Stomach (tissue), 9 donors: ENCODE measurements around the gene LALBA. TPM values are rescaled to one million over a fixed set of nuclear protein-coding genes. Genes with fewer than 3 reads are reported as not detected.

Experiments
- DNase-seq, 2 donors: peaks; one replicate each; pipeline versions ENCODE4 v3.0.0 to v3.0.0-alpha.2; 2013 to 2019
- H3K27ac ChIP-seq, 5 donors: fragments of 200-600 bp in 4 of 5; sonication (generic) in 4 of 5; one replicate each; pipeline ENCODE4 v1.5.1; 2013 to 2019; ENCODE audit warnings: mild to moderate bottlenecking in 1 of 5, moderate library complexity in 1 of 5
- H3K27me3 ChIP-seq, 3 donors: fragments of 200-600 bp; sonication (generic); one replicate each; pipeline ENCODE4 v1.5.1; 2017 to 2019; ENCODE audit warnings: mixed run types in 1 of 3
- H3K36me3 ChIP-seq, 4 donors: fragments of 200-600 bp; sonication (generic); 1 replicate in 3 of 4; 2 replicates in 1 of 4; pipeline ENCODE4 v1.5.1; 2016 to 2019
- H3K4me1 ChIP-seq, 4 donors: fragments of 200-600 bp; sonication (generic); one replicate each; pipeline ENCODE4 v1.5.1; 2016 to 2019
- H3K4me3 ChIP-seq, 4 donors: fragments of 200-600 bp; sonication (generic) in 3 of 4; one replicate each; pipeline ENCODE4 v1.5.1; 2016 to 2019; ENCODE audit warnings: mild to moderate bottlenecking in 1 of 4
- H3K9me3 ChIP-seq, 4 donors: fragments of 200-600 bp; sonication (generic); one replicate each; pipeline ENCODE4 v1.5.1; 2016 to 2019
- CTCF ChIP-seq, 7 experiments: fragments of 450-650 bp in 4 of 7; fragments of 200-600 bp in 3 of 7; sonication (generic) in 3 of 7; IDR thresholded peaks; one replicate each; pipeline ENCODE4 v1.5.1; 2016 to 2019; ENCODE audit warnings: antibody characterized with exemption in 7 of 7, control low read depth in 2 of 7, mild to moderate bottlenecking in 1 of 7
- EP300 ChIP-seq: sonication (generic); formaldehyde crosslinking; IDR thresholded peaks from one replicate; pipeline ENCODE4 v1.6.1; 2017; ENCODE audit warnings: antibody characterized with exemption
- POLR2A ChIP-seq, 4 donors: fragments of 450-650 bp; IDR thresholded peaks; one replicate each; pipeline ENCODE4 v1.6.1; 2016; ENCODE audit warnings: antibody characterized with exemption in 4 of 4, control low read depth in 2 of 4, mild to moderate bottlenecking in 1 of 4, moderate library complexity in 1 of 4
- POLR2AphosphoS5 ChIP-seq, 3 donors: sonication (generic); formaldehyde crosslinking; IDR thresholded peaks; one replicate each; pipeline ENCODE4 v1.6.1; 2016; ENCODE audit warnings: antibody characterized with exemption in 3 of 3
- WGBS, 5 donors: extraction: QIAGEN DNeasy Blood & Tissue Kit in 3 of 5; methylation state at CpG; one replicate each; pipeline versions ENCODE4 v1.1.5 to v1.1.7; 2013 to 2018; 5-methylcytosine and 5-hydroxymethylcytosine counted together
- intact Hi-C: fragments of 100-400 bp; cut with DNase I; formaldehyde crosslinking; loops from one replicate; pipeline ENCODE4 v1.15.1; 2023; ENCODE audit warnings: low total_unique reads
- polyA plus RNA-seq, 3 donors: library from polyadenylated mRNA; stranded (reverse); fragments of 200-250 nt; gene quantifications; one replicate each; pipeline ENCODE4 v1.2.3, GENCODE V29; 2013
- total RNA-seq, 5 donors: library from RNA; depleted of rRNA; stranded (reverse); fragments of >200 nt; gene quantifications; one replicate each; pipeline versions ENCODE4 v1.1.0 to v1.2.3, GENCODE V29; 2014 to 2016
- donor health status: healthy with polysubstance abuse.
- donor health status: Bipolar disorder and iron deficiency.
- donor health status: healthy.

LALBA gene
- total and polyA plus RNA-seq, 8 donors, result not detected

- Histone ChIP-seq H3K4me3 (no peak overlapping the region), H3K36me3 (no peaks in the 10 kb centered on the region), H3K9me3 (no peaks in the 10 kb centered on the region), H3K27ac (no peak overlapping the region), H3K4me1 (no peaks in the 10 kb centered on the region), H3K27me3 (peaks cover 0 to 23% (median 10%) of the 10 kb centered on the region in 3 donors)
- 49 to 89% (median 83%) methylated on average over 2 to 5 of the region's 5 CpGs for WGBS, 5 donors
- intact Hi-C loops, result no loop called here
- TF ChIP-seq POLR2A (IDR thresholded peaks at IDR 0.05) (no peak), POLR2AphosphoS5 (IDR thresholded peaks at IDR 0.05) (no peak), EP300 (no peak), CTCF (IDR thresholded peaks at IDR 0.05) (no peak)
- DNase-seq, result no peak
Measured at GRCh38 chr12:48586361-48586760, 16.5 kb upstream of the LALBA start.

GRCh38 chr12:48583728-48584127 lies 13.9 kb upstream of the LALBA start:
- Histone ChIP-seq H3K4me3 (no peak overlapping the region), H3K27me3 (peaks cover 0 to 23% (median 10%) of the 10 kb centered on the region in 3 donors), H3K9me3 (no peaks in the 10 kb centered on the region), H3K36me3 (no peaks in the 10 kb centered on the region), H3K27ac (no peak overlapping the region), H3K4me1 (no peaks in the 10 kb centered on the region)
- intact Hi-C loops, result no loop called here
- TF ChIP-seq CTCF (IDR thresholded peaks at IDR 0.05) (no peak), POLR2A (IDR thresholded peaks at IDR 0.05) (no peak), EP300 (no peak), POLR2AphosphoS5 (IDR thresholded peaks at IDR 0.05) (no peak)
- WGBS, 5 donors, result 45 to 49% (median 46%) methylated on average over 2 of the region's 2 CpGs
- no peak for DNase-seq

- no peak for DNase-seq
- no peaks in the 10 kb centered on the region for H3K9me3 ChIP-seq
- intact Hi-C loops, result no loop called here
- WGBS, 5 donors, result 56 to 67% (median 57%) methylated on average over 5 of the region's 5 CpGs
- H3K27me3 ChIP-seq, result peaks cover 0 to 14% (median 3%) of the 10 kb centered on the region in 3 donors
- H3K27ac ChIP-seq, result no peak overlapping the region
- H3K4me1 ChIP-seq, result no peaks in the 10 kb centered on the region
- no peaks in the 10 kb centered on the region for H3K36me3 ChIP-seq
- TF ChIP-seq POLR2AphosphoS5 (IDR thresholded peaks at IDR 0.05) (no peak), CTCF (IDR thresholded peaks at IDR 0.05) (no peak), POLR2A (IDR thresholded peaks at IDR 0.05) (no peak), EP300 (no peak)
- no peak overlapping the region for H3K4me3 ChIP-seq
Measured at GRCh38 chr12:48580831-48581230, 11.0 kb upstream of the LALBA start.

- H3K9me3 ChIP-seq, result no peaks in the 10 kb centered on the region
- H3K27ac ChIP-seq, result no peak overlapping the region
- intact Hi-C loops, result no loop called here
- no peak for DNase-seq
- no peaks in the 10 kb centered on the region for H3K36me3 ChIP-seq
- WGBS, 5 donors, result 26 to 34% (median 32%) methylated on average over 5 of the region's 5 CpGs
- no peak overlapping the region for H3K4me3 ChIP-seq
- no peak for TF ChIP-seq POLR2A (IDR thresholded peaks at IDR 0.05)
- TF ChIP-seq POLR2AphosphoS5 (IDR thresholded peaks at IDR 0.05), result no peak
- no peak for TF ChIP-seq CTCF (IDR thresholded peaks at IDR 0.05)
- no peak for TF ChIP-seq EP300
- H3K27me3 ChIP-seq, result no peaks in the 10 kb centered on the region
- H3K4me1 ChIP-seq, result no peaks in the 10 kb centered on the region
Measured at GRCh38 chr12:48572326-48572725, 2.5 kb upstream of the LALBA start.
